ENCODE results near the gene COX11. TPM values are rescaled to one million over a fixed set of nuclear protein-coding genes. Genes with fewer than 3 reads are reported as not detected.
A peak's percentile ranks its signal among the peaks of the same experiment; 100 is the strongest.

COX11 gene
- total and polyA plus RNA-seq, 2 of the 13 experiments (the other 11 are each of a cell fraction or from before 2014, with no cell fraction given), result 103 to 203 TPM

DNA sequence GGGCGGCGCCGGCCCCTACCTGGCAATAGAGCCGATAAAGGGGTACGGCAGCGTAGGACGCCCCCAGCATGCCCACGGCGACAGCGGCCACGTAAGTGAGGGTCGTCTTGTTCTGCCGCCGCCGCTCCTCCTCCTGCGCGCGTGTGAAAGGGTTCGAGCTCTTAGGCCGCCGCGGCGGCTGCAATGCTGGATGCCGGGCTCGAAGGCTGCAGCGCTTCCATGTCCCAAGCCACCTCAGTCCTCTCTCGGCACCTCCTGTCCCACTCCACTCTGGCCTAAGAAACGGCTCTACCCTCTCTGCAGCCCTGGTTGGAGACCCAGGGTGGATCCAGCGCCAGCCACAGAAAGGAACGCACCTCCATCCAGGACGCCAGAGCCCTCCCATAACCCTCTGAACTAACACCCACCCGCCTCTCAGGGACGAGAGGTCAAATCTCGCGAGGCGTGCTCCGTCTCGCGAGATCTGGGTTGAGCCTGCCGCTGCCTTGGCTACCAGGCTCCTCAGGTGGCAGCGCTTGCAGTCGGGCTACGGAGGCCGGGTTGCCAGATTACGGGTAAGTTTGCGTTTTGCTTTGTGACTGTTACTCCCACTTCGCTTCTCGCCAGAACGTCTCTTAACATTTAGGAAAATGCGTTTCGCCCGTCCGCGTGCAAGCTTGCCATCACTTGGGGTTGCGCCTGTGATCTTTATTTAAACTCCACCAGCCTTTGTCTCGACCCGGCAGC lies at the start of gene COX11, which contains the start of gene STXBP4 (continued):
- TF ChIP-seq ZNF317 (CRISPR knock-in tag; IDR thresholded peaks at IDR 0.05) (no peak; the same call in 1 of the 2 replicates), SRSF4 (IDR thresholded peaks at IDR 0.05; ENCODE audit: low read depth, low read length, poor library complexity, severe bottlenecking) (no peak), PRMT3 (CRISPR knock-in tag; IDR thresholded peaks at IDR 0.05; ENCODE audit: borderline replicate concordance, low read depth) (no peak), ZNF782 (CRISPR knock-in tag; IDR thresholded peaks at IDR 0.05; ENCODE audit: borderline replicate concordance) (no peak; the same call in 1 of the 2 replicates), RNF2 (conservative IDR thresholded peaks at IDR 0.05; ENCODE audit: low read depth) (no peak; the same call in 1 of the 2 replicates), ZKSCAN5 (CRISPR knock-in tag; IDR thresholded peaks at IDR 0.05) (0 out of 2 replicates have a peak, but pooled peaks have one; percentile 21), TMF1 (CRISPR knock-in tag; IDR thresholded peaks at IDR 0.05; ENCODE audit: low read depth) (0 out of 2 replicates have a peak, but pooled peaks have one; percentile 28), ZNF746 (CRISPR knock-in tag; IDR thresholded peaks at IDR 0.05) (0 out of 2 replicates have a peak, but pooled peaks have one; percentile 12), ZNF550 (CRISPR knock-in tag; IDR thresholded peaks at IDR 0.05; ENCODE audit: borderline replicate concordance) (0 out of 2 replicates have a peak, but pooled peaks have one; percentile 60), FOSL2 (CRISPR knock-in tag; IDR thresholded peaks at IDR 0.05) (peak; percentile 30; the same call in 1 of the 2 replicates), YEATS4 (CRISPR knock-in tag; IDR thresholded peaks at IDR 0.05; ENCODE audit: borderline replicate concordance) (peak; percentile 79), ZNF780A (CRISPR knock-in tag; IDR thresholded peaks at IDR 0.05) (no peak; the same call in 1 of the 2 replicates), KMT2B (CRISPR knock-in tag; IDR thresholded peaks at IDR 0.05) (peak; percentile 97), CBFB (CRISPR knock-in tag; IDR thresholded peaks at IDR 0.05) (peak; percentile 59; the same call in 1 of the 2 replicates), ZNF558 (CRISPR knock-in tag; IDR thresholded peaks at IDR 0.05; ENCODE audit: borderline replicate concordance) (peak; percentile 52; the same call in 1 of the 2 replicates), ZNF333 (CRISPR knock-in tag; IDR thresholded peaks at IDR 0.05; ENCODE audit: borderline replicate concordance) (no peak; the same call in 1 of the 2 replicates), MLLT10 (CRISPR knock-in tag; IDR thresholded peaks at IDR 0.05) (no peak), POLR2G (IDR thresholded peaks at IDR 0.05; ENCODE audit: low read depth, low read length) (peak; percentile 98), REXO4 (CRISPR knock-in tag; IDR thresholded peaks at IDR 0.05; ENCODE audit: borderline replicate concordance) (no peak), ZNF24 (IDR thresholded peaks at IDR 0.05) (no peak), NR2F1 (CRISPR knock-in tag; IDR thresholded peaks at IDR 0.05) (no peak; a peak in 1 of 4 replicates), KLF16 (CRISPR knock-in tag; IDR thresholded peaks at IDR 0.05) (peak; percentile 83 to 97; a peak in 2 of 4 replicates), ZNF572 (CRISPR knock-in tag; IDR thresholded peaks at IDR 0.05) (peak; percentile 89), PLRG1 (conservative IDR thresholded peaks at IDR 0.05) (no peak)
- TF ChIP-seq, protein P1, sequence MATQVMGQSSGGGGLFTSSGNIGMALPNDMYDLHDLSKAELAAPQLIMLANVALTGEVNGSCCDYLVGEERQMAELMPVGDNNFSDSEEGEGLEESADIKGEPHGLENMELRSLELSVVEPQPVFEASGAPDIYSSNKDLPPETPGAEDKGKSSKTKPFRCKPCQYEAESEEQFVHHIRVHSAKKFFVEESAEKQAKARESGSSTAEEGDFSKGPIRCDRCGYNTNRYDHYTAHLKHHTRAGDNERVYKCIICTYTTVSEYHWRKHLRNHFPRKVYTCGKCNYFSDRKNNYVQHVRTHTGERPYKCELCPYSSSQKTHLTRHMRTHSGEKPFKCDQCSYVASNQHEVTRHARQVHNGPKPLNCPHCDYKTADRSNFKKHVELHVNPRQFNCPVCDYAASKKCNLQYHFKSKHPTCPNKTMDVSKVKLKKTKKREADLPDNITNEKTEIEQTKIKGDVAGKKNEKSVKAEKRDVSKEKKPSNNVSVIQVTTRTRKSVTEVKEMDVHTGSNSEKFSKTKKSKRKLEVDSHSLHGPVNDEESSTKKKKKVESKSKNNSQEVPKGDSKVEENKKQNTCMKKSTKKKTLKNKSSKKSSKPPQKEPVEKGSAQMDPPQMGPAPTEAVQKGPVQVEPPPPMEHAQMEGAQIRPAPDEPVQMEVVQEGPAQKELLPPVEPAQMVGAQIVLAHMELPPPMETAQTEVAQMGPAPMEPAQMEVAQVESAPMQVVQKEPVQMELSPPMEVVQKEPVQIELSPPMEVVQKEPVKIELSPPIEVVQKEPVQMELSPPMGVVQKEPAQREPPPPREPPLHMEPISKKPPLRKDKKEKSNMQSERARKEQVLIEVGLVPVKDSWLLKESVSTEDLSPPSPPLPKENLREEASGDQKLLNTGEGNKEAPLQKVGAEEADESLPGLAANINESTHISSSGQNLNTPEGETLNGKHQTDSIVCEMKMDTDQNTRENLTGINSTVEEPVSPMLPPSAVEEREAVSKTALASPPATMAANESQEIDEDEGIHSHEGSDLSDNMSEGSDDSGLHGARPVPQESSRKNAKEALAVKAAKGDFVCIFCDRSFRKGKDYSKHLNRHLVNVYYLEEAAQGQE (IDR thresholded peaks at IDR 0.05; ENCODE audit: borderline replicate concordance in 1 of 2, low read depth in 1 of 2, low read length in 2 of 2), result no peak
- TF ChIP-seq, protein P2, sequence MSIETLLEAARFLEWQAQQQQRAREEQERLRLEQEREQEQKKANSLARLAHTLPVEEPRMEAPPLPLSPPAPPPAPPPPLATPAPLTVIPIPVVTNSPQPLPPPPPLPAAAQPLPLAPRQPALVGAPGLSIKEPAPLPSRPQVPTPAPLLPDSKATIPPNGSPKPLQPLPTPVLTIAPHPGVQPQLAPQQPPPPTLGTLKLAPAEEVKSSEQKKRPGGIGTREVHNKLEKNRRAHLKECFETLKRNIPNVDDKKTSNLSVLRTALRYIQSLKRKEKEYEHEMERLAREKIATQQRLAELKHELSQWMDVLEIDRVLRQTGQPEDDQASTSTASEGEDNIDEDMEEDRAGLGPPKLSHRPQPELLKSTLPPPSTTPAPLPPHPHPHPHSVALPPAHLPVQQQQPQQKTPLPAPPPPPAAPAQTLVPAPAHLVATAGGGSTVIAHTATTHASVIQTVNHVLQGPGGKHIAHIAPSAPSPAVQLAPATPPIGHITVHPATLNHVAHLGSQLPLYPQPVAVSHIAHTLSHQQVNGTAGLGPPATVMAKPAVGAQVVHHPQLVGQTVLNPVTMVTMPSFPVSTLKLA (IDR thresholded peaks at IDR 0.05), result no peak
